GM23338 (cell line): ENCODE results near the gene AFP. TPM values are rescaled to one million over a fixed set of nuclear protein-coding genes. Genes with fewer than 3 reads are reported as not detected.

Experiments used
- ATAC-seq: fragments of 200-7000 bp; cut with Tn5 transposase; 3 replicates; pipeline ENCODE4 v1.9.1; 2020
- DNase-seq: peaks from one replicate; pipeline ENCODE4 v3.0.0-alpha.2; 2015; ENCODE audit warnings: low spot score
- H2AFZ ChIP-seq: fragments of 200-600 bp; sonication (generic); 2 replicates; pipeline ENCODE4 v1.8.0; 2016; ENCODE audit warnings: antibody characterized with exemption, mild to moderate bottlenecking, moderate library complexity
- H3F3A ChIP-seq: fragments of 200-600 bp; sonication (generic); replicated peaks from 2 replicates; pipeline ENCODE4 v1.8.0; 2017; ENCODE audit warnings: antibody characterized with exemption, mixed run types, low read depth
- H3K27ac ChIP-seq: fragments of 200-600 bp; sonication (generic); 2 replicates; pipeline ENCODE4 v1.6.1; 2016; ENCODE audit warnings: low read depth
- H3K27me3 ChIP-seq: fragments of 200-600 bp; sonication (generic); 2 replicates; pipeline ENCODE4 v1.8.0; 2016; ENCODE audit warnings: mild to moderate bottlenecking, mixed run types, moderate library complexity; ENCODE audit not compliant: insufficient read depth
- H3K36me3 ChIP-seq: fragments of 200-600 bp; sonication (generic); 2 replicates; pipeline ENCODE4 v1.8.0; 2016; ENCODE audit warnings: mild to moderate bottlenecking; ENCODE audit not compliant: insufficient read depth
- H3K4me1 ChIP-seq: fragments of 200-600 bp; sonication (generic); 2 replicates; pipeline ENCODE4 v1.8.0; 2016; ENCODE audit warnings: mild to moderate bottlenecking, moderate library complexity; ENCODE audit not compliant: insufficient read depth
- H3K4me2 ChIP-seq: fragments of 200-600 bp; sonication (generic); 2 replicates; pipeline ENCODE4 v1.7.1; 2017; ENCODE audit warnings: mixed run types
- H3K4me3 ChIP-seq: fragments of 200-600 bp; sonication (generic); 2 replicates; pipeline ENCODE4 v1.6.1; 2016; ENCODE audit warnings: mixed run types
- H3K79me2 ChIP-seq: fragments of 200-600 bp; sonication (generic); replicated peaks from 2 replicates; pipeline ENCODE4 v1.8.0; 2017; ENCODE audit warnings: mild to moderate bottlenecking; ENCODE audit not compliant: insufficient read depth
- H3K9me2 ChIP-seq: fragments of 200-600 bp; sonication (generic); 2 replicates; pipeline ENCODE4 v1.8.0; 2017; ENCODE audit not compliant: insufficient read depth
- H4K20me1 ChIP-seq: fragments of 200-600 bp; sonication (generic); replicated peaks from 2 replicates; pipeline ENCODE4 v1.8.0; 2017; ENCODE audit warnings: mild to moderate bottlenecking; ENCODE audit not compliant: insufficient read depth
- H3K27ac Mint-ChIP-seq: 2 replicates; pipeline ENCODE4 v1.8.0; 2020; ENCODE audit warnings: inconsistent platforms, mild to moderate bottlenecking, moderate library complexity, mixed read lengths
- H3K27me3 Mint-ChIP-seq: 3 replicates; pipeline ENCODE4 v1.8.0; 2022; ENCODE audit warnings: low read depth, mild to moderate bottlenecking, moderate library complexity, mixed read lengths, inconsistent platforms; ENCODE audit not compliant: insufficient read depth, poor library complexity
- H3K36me3 Mint-ChIP-seq: 3 replicates; pipeline ENCODE4 v1.8.0; 2021; ENCODE audit warnings: low read depth, mild to moderate bottlenecking, inconsistent platforms, moderate library complexity, mixed read lengths
- H3K4me1 Mint-ChIP-seq: 3 replicates; pipeline ENCODE4 v1.8.0; 2020; ENCODE audit warnings: mild to moderate bottlenecking, inconsistent platforms, mixed read lengths
- H3K4me3 Mint-ChIP-seq: 3 replicates; pipeline ENCODE4 v1.8.0; 2021; ENCODE audit warnings: moderate library complexity, mild to moderate bottlenecking, inconsistent platforms, mixed read lengths
- H3K9me3 Mint-ChIP-seq: 3 replicates; pipeline ENCODE4 v1.8.0; 2020; ENCODE audit warnings: moderate library complexity, mild to moderate bottlenecking, inconsistent platforms, mixed read lengths
- CREB1 ChIP-seq: fragments of 250-450 bp; sonication (Bioruptor Pico); IDR thresholded peaks from 2 replicates; pipeline ENCODE4 v1.5.0; 2020; ENCODE audit warnings: low read depth, mild to moderate bottlenecking, moderate library complexity
- EZH2 ChIP-seq: fragments of 200-600 bp; sonication (generic); IDR thresholded peaks from one replicate; pipeline ENCODE4 v1.8.0; 2017; ENCODE audit warnings: antibody characterized with exemption, mild to moderate bottlenecking, low read depth; ENCODE audit not compliant: unreplicated experiment
- EZH2phosphoT487 ChIP-seq: fragments of 200-600 bp; sonication (generic); IDR thresholded peaks from one replicate; pipeline ENCODE4 v1.8.1; 2018; ENCODE audit warnings: antibody characterized with exemption; ENCODE audit not compliant: unreplicated experiment
- JUNB ChIP-seq: IDR thresholded peaks from one replicate; pipeline ENCODE4 v1.6.1; 2016; ENCODE audit warnings: antibody characterized with exemption; ENCODE audit not compliant: unreplicated experiment
- NANOG ChIP-seq: IDR thresholded peaks from 2 replicates; pipeline ENCODE4 v1.6.1; 2016; ENCODE audit warnings: antibody characterized with exemption, borderline replicate concordance
- POLR2AphosphoS5 ChIP-seq: IDR thresholded peaks from 2 replicates; pipeline ENCODE4 v1.6.1; 2016; ENCODE audit warnings: antibody characterized with exemption, low read depth
- STAT1 ChIP-seq: IDR thresholded peaks from one replicate; pipeline ENCODE4 v1.6.1; 2016; ENCODE audit warnings: antibody characterized with exemption; ENCODE audit not compliant: unreplicated experiment
- ZNF114 ChIP-seq: fragments of 250-450 bp; sonication (Bioruptor Pico); IDR thresholded peaks from 2 replicates; pipeline ENCODE4 v1.5.0; 2020; ENCODE audit warnings: mild to moderate bottlenecking, moderate library complexity
- ZNF331 ChIP-seq: fragments of 250-450 bp; sonication (Bioruptor Pico); IDR thresholded peaks from 2 replicates; pipeline ENCODE4 v1.5.0; 2020; ENCODE audit warnings: low read depth, mild to moderate bottlenecking, moderate library complexity
- ZNF462 ChIP-seq: fragments of 250-450 bp; sonication (Bioruptor Pico); IDR thresholded peaks from 2 replicates; pipeline ENCODE4 v1.5.0; 2020; ENCODE audit warnings: mild to moderate bottlenecking, moderate library complexity
- polyA plus RNA-seq: library from polyadenylated mRNA; unstranded; fragments of >200 nt; fragmentation: Nextera tagmentation; extraction: Ambion mirVana; gene quantifications from 2 replicates; pipeline ENCODE4 v1.2.1, GENCODE V29; 2016
- total RNA-seq: library from RNA; depleted of rRNA; stranded (reverse); fragments of >200 nt; shearing (Covaris generic); gene quantifications from 2 replicates; pipeline ENCODE4 v1.2.3, GENCODE V29; 2014
- TF ChIP-seq, protein P1 (sequence below): IDR thresholded peaks from 2 replicates; pipeline ENCODE4 v1.6.1; 2016; ENCODE audit warnings: antibody characterized with exemption
- TF ChIP-seq, protein P2 (sequence below), 2 experiments: fragments of 200-600 bp in 1 of 2; sonication (generic) in 1 of 2; conservative IDR thresholded peaks; 2 replicates each; pipeline versions ENCODE4 v1.5.1 to v1.6.1; 2016 to 2017; ENCODE audit warnings: antibody characterized with exemption in 2 of 2, low read depth in 2 of 2, mild to moderate bottlenecking in 2 of 2, moderate library complexity in 1 of 2
- TF ChIP-seq, protein P3 (sequence below): IDR thresholded peaks from one replicate; pipeline ENCODE4 v1.6.1; 2018; ENCODE audit warnings: antibody characterized with exemption; ENCODE audit not compliant: unreplicated experiment

The AFP gene
- total and polyA plus RNA-seq, 2 experiments from 2014 or later, result 4.0 to 17.3 TPM

GRCh38 chr4:73458184-73459047 is 22.4 kb downstream of the AFP start:
- Histone ChIP-seq H3K27me3 (no peaks in the 10 kb centered on the region), H3K36me3 (no peaks in the 10 kb centered on the region), H3K27ac (no peak overlapping the region), H3K4me2 (no peak overlapping the region), H4K20me1 (no peaks in the 10 kb centered on the region), H3F3A (no peaks in the 10 kb centered on the region), H3K4me3 (no peak overlapping the region), H2AFZ (no peak overlapping the region), H3K9me2 (peaks cover 3% of the 10 kb centered on the region; the same call in 1 of the 2 replicates), H3K4me1 (peaks cover 16% of the 10 kb centered on the region), H3K79me2 (no peaks in the 10 kb centered on the region)
- Mint-ChIP-seq H3K27ac (no peak overlapping the region), H3K4me1 (peaks cover 9% of the 10 kb centered on the region; the same call in 2 of the 3 replicates), H3K4me3 (no peak overlapping the region), H3K27me3 (no peaks in the 10 kb centered on the region), H3K9me3 (peaks cover 11% of the 10 kb centered on the region; the same call in 2 of the 3 replicates), H3K36me3 (peaks cover 16% of the 10 kb centered on the region)
- ATAC-seq (no peak), DNase-seq (no peak)
- no peak for TF ChIP-seq ZNF114 (CRISPR knock-in tag)
- TF ChIP-seq EZH2, result no peak
- TF ChIP-seq NANOG, result no peak
- TF ChIP-seq ZNF331 (CRISPR knock-in tag), result no peak
- TF ChIP-seq ZNF462 (CRISPR knock-in tag), result no peak
- TF ChIP-seq, protein P1, sequence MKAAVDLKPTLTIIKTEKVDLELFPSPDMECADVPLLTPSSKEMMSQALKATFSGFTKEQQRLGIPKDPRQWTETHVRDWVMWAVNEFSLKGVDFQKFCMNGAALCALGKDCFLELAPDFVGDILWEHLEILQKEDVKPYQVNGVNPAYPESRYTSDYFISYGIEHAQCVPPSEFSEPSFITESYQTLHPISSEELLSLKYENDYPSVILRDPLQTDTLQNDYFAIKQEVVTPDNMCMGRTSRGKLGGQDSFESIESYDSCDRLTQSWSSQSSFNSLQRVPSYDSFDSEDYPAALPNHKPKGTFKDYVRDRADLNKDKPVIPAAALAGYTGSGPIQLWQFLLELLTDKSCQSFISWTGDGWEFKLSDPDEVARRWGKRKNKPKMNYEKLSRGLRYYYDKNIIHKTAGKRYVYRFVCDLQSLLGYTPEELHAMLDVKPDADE, result no peak
- TF ChIP-seq STAT1, result no peak
- TF ChIP-seq CREB1, result no peak
- TF ChIP-seq, protein P2, sequence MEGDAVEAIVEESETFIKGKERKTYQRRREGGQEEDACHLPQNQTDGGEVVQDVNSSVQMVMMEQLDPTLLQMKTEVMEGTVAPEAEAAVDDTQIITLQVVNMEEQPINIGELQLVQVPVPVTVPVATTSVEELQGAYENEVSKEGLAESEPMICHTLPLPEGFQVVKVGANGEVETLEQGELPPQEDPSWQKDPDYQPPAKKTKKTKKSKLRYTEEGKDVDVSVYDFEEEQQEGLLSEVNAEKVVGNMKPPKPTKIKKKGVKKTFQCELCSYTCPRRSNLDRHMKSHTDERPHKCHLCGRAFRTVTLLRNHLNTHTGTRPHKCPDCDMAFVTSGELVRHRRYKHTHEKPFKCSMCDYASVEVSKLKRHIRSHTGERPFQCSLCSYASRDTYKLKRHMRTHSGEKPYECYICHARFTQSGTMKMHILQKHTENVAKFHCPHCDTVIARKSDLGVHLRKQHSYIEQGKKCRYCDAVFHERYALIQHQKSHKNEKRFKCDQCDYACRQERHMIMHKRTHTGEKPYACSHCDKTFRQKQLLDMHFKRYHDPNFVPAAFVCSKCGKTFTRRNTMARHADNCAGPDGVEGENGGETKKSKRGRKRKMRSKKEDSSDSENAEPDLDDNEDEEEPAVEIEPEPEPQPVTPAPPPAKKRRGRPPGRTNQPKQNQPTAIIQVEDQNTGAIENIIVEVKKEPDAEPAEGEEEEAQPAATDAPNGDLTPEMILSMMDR (conservative IDR thresholded peaks at IDR 0.05; ENCODE audit: low read depth in 2 of 2), result no peak
- TF ChIP-seq POLR2AphosphoS5, result no peak
- no peak for TF ChIP-seq JUNB
- TF ChIP-seq EZH2phosphoT487, result no peak
- TF ChIP-seq, protein P3, sequence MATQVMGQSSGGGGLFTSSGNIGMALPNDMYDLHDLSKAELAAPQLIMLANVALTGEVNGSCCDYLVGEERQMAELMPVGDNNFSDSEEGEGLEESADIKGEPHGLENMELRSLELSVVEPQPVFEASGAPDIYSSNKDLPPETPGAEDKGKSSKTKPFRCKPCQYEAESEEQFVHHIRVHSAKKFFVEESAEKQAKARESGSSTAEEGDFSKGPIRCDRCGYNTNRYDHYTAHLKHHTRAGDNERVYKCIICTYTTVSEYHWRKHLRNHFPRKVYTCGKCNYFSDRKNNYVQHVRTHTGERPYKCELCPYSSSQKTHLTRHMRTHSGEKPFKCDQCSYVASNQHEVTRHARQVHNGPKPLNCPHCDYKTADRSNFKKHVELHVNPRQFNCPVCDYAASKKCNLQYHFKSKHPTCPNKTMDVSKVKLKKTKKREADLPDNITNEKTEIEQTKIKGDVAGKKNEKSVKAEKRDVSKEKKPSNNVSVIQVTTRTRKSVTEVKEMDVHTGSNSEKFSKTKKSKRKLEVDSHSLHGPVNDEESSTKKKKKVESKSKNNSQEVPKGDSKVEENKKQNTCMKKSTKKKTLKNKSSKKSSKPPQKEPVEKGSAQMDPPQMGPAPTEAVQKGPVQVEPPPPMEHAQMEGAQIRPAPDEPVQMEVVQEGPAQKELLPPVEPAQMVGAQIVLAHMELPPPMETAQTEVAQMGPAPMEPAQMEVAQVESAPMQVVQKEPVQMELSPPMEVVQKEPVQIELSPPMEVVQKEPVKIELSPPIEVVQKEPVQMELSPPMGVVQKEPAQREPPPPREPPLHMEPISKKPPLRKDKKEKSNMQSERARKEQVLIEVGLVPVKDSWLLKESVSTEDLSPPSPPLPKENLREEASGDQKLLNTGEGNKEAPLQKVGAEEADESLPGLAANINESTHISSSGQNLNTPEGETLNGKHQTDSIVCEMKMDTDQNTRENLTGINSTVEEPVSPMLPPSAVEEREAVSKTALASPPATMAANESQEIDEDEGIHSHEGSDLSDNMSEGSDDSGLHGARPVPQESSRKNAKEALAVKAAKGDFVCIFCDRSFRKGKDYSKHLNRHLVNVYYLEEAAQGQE, result no peak
